ENCODE data around the gene ZNF273.

DNA sequence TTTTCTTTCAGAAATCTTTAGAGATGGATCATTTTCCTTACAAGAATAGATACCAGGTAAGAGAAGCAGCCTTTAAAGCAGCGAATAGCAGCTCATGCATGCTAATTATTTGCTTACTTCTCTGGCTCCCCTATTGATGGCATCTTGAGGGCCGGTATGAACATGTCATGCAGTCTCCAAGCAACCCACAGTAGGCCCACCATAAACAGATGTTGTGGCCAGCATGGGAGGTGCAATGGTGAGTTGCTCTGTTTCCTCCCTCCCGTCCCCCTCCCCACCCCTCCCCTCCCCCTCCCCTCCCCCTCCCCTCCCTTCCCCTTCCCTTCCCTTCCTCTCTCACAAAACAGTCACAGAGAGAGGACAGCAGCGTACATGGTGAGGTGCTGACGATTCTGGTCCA is 9.7 kb upstream of the ZNF273 start:
- TF ChIP-seq, protein P1, sequence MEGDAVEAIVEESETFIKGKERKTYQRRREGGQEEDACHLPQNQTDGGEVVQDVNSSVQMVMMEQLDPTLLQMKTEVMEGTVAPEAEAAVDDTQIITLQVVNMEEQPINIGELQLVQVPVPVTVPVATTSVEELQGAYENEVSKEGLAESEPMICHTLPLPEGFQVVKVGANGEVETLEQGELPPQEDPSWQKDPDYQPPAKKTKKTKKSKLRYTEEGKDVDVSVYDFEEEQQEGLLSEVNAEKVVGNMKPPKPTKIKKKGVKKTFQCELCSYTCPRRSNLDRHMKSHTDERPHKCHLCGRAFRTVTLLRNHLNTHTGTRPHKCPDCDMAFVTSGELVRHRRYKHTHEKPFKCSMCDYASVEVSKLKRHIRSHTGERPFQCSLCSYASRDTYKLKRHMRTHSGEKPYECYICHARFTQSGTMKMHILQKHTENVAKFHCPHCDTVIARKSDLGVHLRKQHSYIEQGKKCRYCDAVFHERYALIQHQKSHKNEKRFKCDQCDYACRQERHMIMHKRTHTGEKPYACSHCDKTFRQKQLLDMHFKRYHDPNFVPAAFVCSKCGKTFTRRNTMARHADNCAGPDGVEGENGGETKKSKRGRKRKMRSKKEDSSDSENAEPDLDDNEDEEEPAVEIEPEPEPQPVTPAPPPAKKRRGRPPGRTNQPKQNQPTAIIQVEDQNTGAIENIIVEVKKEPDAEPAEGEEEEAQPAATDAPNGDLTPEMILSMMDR (conservative IDR thresholded peaks at IDR 0.05) = no peak
- no peak for TF ChIP-seq ZFX (IDR thresholded peaks at IDR 0.05)

Data from C4-2B (cell line).